GM19240 (cell line): Measurements from ENCODE around the gene HOXB4.

ENCODE experiments used
- DNase-seq: peaks from one replicate; pipeline ENCODE4 v3.0.0; 2011; ENCODE audit warnings: low spot score; ENCODE audit not compliant: insufficient read length

HOXB4 gene

DNA sequence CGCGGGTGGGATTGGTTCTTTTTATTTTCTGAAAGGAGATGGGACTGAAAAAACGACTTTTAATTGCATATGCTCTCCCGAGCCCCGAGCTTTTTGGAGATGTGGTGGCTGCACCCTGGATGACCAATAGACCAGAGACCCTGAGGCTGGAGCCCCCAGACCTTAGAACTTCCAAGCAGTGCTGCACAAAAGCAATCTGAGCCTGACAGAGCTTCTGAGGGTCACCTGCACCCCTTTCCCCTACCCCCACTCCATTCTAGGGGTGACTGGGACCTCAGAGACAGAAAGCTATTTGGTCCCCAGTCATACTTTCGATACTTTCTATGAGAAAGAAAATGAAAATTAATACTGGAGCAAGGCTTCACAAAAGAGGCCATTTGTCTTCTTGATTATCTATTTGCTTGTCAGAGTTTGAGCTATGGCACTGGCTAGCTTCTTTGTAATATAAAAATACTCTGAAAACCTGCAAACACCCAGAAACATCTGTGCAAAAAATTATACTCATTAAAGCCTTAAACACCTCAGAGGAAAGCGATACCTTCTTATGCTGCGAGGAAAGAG lies 3.6 kb downstream of the HOXB4 start:
- no peak for DNase-seq

GRCh38 chr17:48571826-48572417 lies 6.2 kb downstream of the HOXB4 start:
- DNase-seq, result no peak

GRCh38 chr17:48571024-48571818 lies 6.9 kb downstream of the HOXB4 start:
- DNase-seq, result no peak

GRCh38 chr17:48570325-48571023 lies 7.7 kb downstream of the HOXB4 start:
- DNase-seq, result no peak

DNA sequence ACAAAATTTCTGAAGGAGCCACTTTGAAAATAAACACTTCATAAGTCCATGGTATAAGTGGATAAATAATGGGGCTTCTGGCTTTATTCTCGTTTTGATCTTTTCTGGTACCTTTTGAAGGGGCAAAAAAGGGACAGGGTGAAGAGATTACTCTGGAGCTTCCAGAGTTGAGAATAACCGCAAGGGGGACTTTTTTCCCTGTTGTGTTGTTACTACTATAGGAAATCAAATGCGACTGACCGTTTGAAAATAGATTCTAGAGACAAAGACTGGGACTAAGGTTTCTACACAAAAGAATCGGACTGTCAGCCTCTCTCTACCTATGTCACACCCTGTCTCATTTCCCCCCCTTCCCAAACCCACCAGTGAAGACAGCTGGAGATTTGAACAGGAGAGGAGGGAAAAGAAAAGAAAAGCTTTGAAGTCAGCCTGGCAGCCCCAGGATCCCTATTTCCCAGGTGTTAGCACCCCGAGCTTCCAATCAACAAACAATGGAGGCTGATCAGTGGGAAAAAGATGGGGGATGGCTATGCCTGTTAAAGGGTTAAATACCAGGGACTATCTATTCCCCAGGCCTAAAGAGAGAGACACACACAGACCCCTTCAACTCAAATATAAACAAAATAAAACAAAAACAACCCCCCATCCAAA lies 8.4 kb downstream of the HOXB4 start:
- DNase-seq, result no peak

GRCh38 chr17:48569240-48569582 lies 8.9 kb downstream of the HOXB4 start:
- no peak for DNase-seq

DNA sequence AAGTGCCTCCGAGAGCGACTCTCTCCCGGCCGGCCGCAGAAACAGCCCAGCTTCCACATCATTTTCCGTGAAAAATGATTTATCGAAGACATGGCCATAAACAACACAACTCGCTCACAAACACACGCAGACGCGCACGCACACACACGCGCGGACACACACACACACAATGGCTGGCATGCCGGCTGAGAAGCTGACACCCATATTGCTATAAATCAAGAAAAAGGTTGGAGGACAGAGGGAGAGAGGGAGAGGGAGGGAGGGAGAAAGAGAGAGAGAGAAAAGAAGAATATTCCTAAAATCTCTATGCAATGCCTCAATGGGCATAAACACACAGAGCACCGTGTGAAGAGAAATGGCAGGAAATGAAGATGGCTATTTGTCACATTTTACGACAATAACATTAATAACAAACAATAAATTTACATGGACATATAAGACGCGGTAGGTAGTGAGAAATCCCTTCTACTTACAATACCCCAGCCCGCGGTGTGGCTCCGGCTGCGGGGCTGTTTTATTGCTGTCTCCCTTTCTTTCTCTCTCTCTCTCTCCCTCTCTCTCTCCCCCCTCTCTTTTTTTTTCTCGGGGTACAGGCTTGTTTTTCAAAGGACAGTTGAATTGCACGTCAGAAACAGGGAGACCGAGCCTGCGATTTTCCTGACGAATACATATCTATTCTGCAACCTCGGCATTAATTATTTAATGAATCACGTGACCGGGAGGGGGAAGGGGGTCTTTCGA lies 9.5 kb downstream of the HOXB4 start:
- no peak for DNase-seq

GRCh38 chr17:48567646-48568354 lies 10.3 kb downstream of the HOXB4 start:
- DNase-seq, result no peak

DNA sequence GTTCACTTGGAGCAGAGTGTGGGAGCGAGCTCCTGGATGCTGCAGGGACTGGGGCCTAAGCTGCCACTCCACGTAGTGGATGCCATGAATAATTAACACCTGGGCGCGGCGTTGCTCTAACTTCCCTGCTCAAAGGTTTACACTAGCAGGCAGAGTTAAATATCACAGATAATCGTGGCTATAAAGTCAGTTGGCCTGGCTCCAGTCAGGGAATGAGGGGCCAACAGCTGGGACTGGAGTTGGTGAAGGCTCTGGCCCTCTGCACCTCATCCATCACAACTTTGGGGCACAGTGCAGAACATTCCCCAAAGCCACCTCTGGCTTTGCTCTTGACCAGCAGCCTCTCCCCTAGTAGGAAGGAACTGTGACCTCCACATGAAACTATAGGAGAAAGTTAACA lies 10.9 kb downstream of the HOXB4 start:
- DNase-seq, result no peak

DNA sequence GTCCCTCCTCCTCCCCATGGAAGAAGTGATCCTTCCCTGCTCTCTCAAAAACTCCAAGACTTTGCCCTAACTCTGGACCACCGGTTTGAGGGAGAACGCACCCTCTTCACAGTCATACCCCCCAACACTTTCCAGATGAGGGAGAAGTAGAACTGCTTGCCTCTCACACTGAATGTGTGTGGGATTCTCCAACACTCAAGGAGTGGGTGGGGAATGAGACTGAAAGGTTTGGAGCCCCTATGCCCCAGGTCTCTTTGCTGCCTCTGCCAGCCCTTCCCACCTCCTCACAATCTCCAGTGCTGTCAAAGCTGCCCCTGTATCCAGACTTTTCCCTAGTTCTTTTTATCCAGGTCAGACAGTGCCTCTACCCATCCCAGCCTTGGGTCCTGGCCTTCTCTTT lies 11.4 kb downstream of the HOXB4 start:
- no peak for DNase-seq

- DNase-seq, result no peak
Measured at GRCh38 chr17:48565925-48566710, 12.0 kb downstream of the HOXB4 start.

GRCh38 chr17:48565022-48565554 lies 13.1 kb downstream of the HOXB4 start:
- no peak for DNase-seq

- DNase-seq, result no peak
Measured at GRCh38 chr17:48564188-48565021, 13.7 kb downstream of the HOXB4 start.

- no peak for DNase-seq
Measured at GRCh38 chr17:48563867-48564187, 14.3 kb downstream of the HOXB4 start.

DNA sequence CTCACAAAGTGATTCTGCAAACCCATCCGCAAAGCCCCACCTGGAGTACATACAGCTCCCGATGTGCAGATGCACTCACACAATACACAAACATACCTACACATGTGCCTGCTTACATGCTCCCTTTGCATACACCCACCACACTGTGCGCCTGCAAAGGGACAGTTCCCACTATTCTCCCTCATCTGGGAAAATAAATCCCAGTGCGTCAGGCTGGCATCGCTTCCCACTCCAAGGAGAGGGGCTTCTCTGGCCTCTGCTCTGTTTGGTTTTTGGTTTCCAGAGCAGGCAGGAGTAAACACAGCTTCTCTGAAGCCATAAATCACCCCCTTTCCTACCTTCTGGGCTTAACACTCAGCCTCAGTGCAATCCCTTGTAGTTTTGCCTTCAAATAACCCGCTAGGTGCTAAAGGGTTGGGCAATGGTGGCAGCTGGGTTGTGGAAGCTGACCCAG lies 14.7 kb downstream of the HOXB4 start:
- no peak for DNase-seq

- no peak for DNase-seq
Measured at GRCh38 chr17:48562934-48563333, 15.2 kb downstream of the HOXB4 start.

- DNase-seq, result no peak
Measured at GRCh38 chr17:48561884-48562810, 16.0 kb downstream of the HOXB4 start.
